SK-N-SH treated with all-trans-retinoic acid at 6 μM for 48 hours (cell line): ENCODE data around the gene MPHOSPH8.
"Not testable (repeated sequence)": the region's sequence is repeated elsewhere in the genome, so short reads cannot be mapped to it uniquely, and the experiment has no call there.

Experiments used
- ATAC-seq: fragments of 200-7000 bp; cut with Tn5 transposase; 3 replicates; pipeline ENCODE4 v1.9.1; 2020; ENCODE audit warnings: mild to moderate bottlenecking, moderate library complexity
- CSDC2 ChIP-seq: fragments of 250-450 bp; sonication (Bioruptor Pico); IDR thresholded peaks from 2 replicates; pipeline ENCODE4 v1.5.0; 2020; ENCODE audit warnings: mild to moderate bottlenecking, moderate library complexity
- ESRRG ChIP-seq: fragments of 250-450 bp; sonication (Bioruptor Pico); IDR thresholded peaks from 2 replicates; pipeline ENCODE4 v1.6.1; 2021; ENCODE audit warnings: mild to moderate bottlenecking
- GLIS3 ChIP-seq: fragments of 250-450 bp; sonication (Bioruptor Pico); IDR thresholded peaks from 2 replicates; pipeline ENCODE4 v1.5.0; 2020; ENCODE audit warnings: mild to moderate bottlenecking, moderate library complexity
- ISL1 ChIP-seq: fragments of 250-450 bp; sonication (Bioruptor Pico); IDR thresholded peaks from 2 replicates; pipeline ENCODE4 v2.1.2; 2022; ENCODE audit warnings: mild to moderate bottlenecking, moderate library complexity
- OSR1 ChIP-seq: fragments of 250-450 bp; sonication (Bioruptor Pico); IDR thresholded peaks from 2 replicates; pipeline ENCODE4 v1.8.0; 2022; ENCODE audit warnings: moderate library complexity, mild to moderate bottlenecking, inconsistent platforms
- PPARA ChIP-seq: fragments of 250-450 bp; sonication (Bioruptor Pico); IDR thresholded peaks from 2 replicates; pipeline ENCODE4 v1.5.0; 2020; ENCODE audit warnings: mild to moderate bottlenecking, borderline replicate concordance
- RARB ChIP-seq: fragments of 250-450 bp; sonication (Bioruptor Pico); IDR thresholded peaks from 2 replicates; pipeline ENCODE4 v1.8.0; 2021; ENCODE audit warnings: mild to moderate bottlenecking, moderate library complexity
- SNAI2 ChIP-seq: fragments of 250-450 bp; sonication (Bioruptor Pico); IDR thresholded peaks from 2 replicates; pipeline ENCODE4 v1.5.0; 2020; ENCODE audit warnings: mild to moderate bottlenecking, moderate library complexity
- TOX ChIP-seq: fragments of 250-450 bp; sonication (Bioruptor Pico); IDR thresholded peaks from 2 replicates; pipeline ENCODE4 v1.8.0; 2021; ENCODE audit warnings: mild to moderate bottlenecking, moderate library complexity, borderline replicate concordance
- ZFP3 ChIP-seq: fragments of 250-450 bp; sonication (Bioruptor Pico); IDR thresholded peaks from 2 replicates; pipeline ENCODE4 v1.5.0; 2020; ENCODE audit warnings: mild to moderate bottlenecking, moderate library complexity
- ZFP30 ChIP-seq: fragments of 450-650 bp; formaldehyde crosslinking; IDR thresholded peaks from 2 replicates; pipeline ENCODE4 v1.5.0; 2022; ENCODE audit warnings: mild to moderate bottlenecking, moderate library complexity
- ZNF565 ChIP-seq: fragments of 450-650 bp; formaldehyde crosslinking; conservative IDR thresholded peaks from 2 replicates; pipeline ENCODE4 v1.5.0; 2020; ENCODE audit warnings: low read depth, mild to moderate bottlenecking, moderate library complexity
- ZNF70 ChIP-seq: fragments of 450-650 bp; formaldehyde crosslinking; IDR thresholded peaks from 2 replicates; pipeline ENCODE4 v1.5.0; 2020; ENCODE audit warnings: mild to moderate bottlenecking, moderate library complexity
- ZNF8 ChIP-seq: fragments of 450-650 bp; formaldehyde crosslinking; IDR thresholded peaks from 2 replicates; pipeline ENCODE4 v1.5.0; 2020; ENCODE audit warnings: mild to moderate bottlenecking, moderate library complexity
- TF ChIP-seq, protein P1 (sequence below): fragments of 250-450 bp; sonication (Bioruptor Pico); IDR thresholded peaks from 2 replicates; pipeline ENCODE4 v1.8.0; 2021; ENCODE audit warnings: low read depth, mild to moderate bottlenecking, moderate library complexity, borderline replicate concordance
- TF ChIP-seq, protein P2 (sequence below): fragments of 250-450 bp; sonication (Bioruptor Pico); IDR thresholded peaks from 2 replicates; pipeline ENCODE4 v1.8.0; 2020; ENCODE audit warnings: mild to moderate bottlenecking, moderate library complexity, borderline replicate concordance

Gene MPHOSPH8

GRCh38 chr13:19685437-19685836, 52.0 kb downstream of the MPHOSPH8 start:
- TF ChIP-seq ESRRG, result no peak
- no peak for TF ChIP-seq ISL1 (CRISPR knock-in tag)
- no peak for TF ChIP-seq SNAI2 (CRISPR knock-in tag)
- TF ChIP-seq ZFP3 (CRISPR knock-in tag), result no peak
- TF ChIP-seq, protein P1, sequence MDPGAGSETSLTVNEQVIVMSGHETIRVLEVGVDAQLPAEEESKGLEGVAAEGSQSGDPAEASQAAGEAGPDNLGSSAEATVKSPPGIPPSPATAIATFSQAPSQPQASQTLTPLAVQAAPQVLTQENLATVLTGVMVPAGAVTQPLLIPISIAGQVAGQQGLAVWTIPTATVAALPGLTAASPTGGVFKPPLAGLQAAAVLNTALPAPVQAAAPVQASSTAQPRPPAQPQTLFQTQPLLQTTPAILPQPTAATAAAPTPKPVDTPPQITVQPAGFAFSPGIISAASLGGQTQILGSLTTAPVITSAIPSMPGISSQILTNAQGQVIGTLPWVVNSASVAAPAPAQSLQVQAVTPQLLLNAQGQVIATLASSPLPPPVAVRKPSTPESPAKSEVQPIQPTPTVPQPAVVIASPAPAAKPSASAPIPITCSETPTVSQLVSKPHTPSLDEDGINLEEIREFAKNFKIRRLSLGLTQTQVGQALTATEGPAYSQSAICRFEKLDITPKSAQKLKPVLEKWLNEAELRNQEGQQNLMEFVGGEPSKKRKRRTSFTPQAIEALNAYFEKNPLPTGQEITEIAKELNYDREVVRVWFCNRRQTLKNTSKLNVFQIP (CRISPR knock-in tag), result no peak
- no peak for TF ChIP-seq OSR1 (CRISPR knock-in tag)
- TF ChIP-seq ZNF565 (CRISPR knock-in tag), result no peak
- TF ChIP-seq, protein P2, sequence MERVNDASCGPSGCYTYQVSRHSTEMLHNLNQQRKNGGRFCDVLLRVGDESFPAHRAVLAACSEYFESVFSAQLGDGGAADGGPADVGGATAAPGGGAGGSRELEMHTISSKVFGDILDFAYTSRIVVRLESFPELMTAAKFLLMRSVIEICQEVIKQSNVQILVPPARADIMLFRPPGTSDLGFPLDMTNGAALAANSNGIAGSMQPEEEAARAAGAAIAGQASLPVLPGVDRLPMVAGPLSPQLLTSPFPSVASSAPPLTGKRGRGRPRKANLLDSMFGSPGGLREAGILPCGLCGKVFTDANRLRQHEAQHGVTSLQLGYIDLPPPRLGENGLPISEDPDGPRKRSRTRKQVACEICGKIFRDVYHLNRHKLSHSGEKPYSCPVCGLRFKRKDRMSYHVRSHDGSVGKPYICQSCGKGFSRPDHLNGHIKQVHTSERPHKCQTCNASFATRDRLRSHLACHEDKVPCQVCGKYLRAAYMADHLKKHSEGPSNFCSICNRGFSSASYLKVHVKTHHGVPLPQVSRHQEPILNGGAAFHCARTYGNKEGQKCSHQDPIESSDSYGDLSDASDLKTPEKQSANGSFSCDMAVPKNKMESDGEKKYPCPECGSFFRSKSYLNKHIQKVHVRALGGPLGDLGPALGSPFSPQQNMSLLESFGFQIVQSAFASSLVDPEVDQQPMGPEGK (CRISPR knock-in tag), result no peak
- no peak for TF ChIP-seq TOX
- peak; percentile 49; the same call in 2 of the 3 replicates for ATAC-seq

GRCh38 chr13:19691447-19691846, 58.0 kb downstream of the MPHOSPH8 start:
- not testable (repeated sequence) for ATAC-seq

DNA sequence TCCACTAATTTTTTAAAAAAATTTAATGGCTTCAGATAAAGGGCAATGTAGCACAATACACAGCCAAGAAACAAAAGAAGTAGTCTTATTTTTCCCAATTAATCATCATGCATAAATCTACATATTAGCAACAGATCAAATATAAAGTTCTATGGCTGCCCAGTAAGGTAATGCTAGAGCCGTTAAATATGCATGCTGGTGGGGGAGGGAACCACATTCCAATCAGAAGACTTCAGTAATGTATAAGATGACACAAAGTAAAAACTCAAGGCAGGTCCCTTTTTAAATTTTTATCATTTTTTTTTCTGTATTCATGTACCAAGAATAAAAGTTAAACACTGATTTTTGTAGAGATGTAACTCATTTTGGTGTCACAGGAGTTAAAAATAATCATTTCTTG, 62.0 kb downstream of the MPHOSPH8 start:
- TF ChIP-seq ZNF8 (no peak), CSDC2 (CRISPR knock-in tag) (no peak), ZNF70 (CRISPR knock-in tag) (no peak), OSR1 (CRISPR knock-in tag) (no peak), PPARA (CRISPR knock-in tag) (no peak)
- ATAC-seq, result no peak

DNA sequence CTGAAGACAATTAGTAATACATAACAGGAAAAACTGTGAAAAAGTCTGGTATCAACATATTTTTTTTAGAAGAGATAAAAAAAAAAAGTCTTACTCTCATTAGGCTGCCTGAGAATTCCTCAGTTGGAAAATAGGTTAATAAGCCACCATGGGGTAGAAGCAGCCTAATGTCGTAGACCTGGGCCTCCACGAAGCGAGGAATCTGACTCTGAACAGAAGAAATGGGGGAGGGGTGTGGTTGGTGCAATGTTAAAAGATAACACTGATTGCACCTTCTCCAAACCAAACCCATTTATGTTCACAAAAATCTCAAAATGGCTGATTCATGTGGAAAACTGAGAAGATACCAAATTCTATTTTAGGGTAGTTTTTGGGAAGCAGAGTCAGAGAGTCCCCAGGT, 62.4 kb downstream of the MPHOSPH8 start:
- no peak for ATAC-seq
- TF ChIP-seq ZFP30 (CRISPR knock-in tag) (no peak), ZFP3 (CRISPR knock-in tag) (no peak), RARB (no peak), PPARA (CRISPR knock-in tag) (no peak), GLIS3 (no peak), ISL1 (CRISPR knock-in tag) (no peak), ZNF70 (CRISPR knock-in tag) (no peak), OSR1 (CRISPR knock-in tag) (no peak)
- TF ChIP-seq, protein P2 (CRISPR knock-in tag), result no peak

DNA sequence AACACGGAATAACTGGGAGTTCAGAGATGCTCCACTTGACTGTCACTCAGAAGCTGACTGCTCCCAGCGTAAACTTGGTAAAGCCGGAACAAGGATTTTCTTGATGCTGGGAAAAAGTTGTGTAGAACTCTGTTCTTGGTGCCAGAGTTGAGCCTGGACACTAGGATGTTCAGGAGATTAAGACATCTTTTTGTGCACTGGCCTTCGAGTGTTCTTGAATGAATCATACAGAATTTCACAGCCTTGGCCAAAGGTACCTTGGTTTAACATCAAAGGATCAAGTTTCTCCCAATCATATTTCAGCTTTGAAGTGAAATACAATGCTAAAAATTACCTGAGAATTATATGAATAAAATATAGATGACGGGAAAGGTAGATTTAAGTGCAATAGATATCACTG, 67.5 kb downstream of the MPHOSPH8 start:
- ATAC-seq, result not testable (repeated sequence)

DNA sequence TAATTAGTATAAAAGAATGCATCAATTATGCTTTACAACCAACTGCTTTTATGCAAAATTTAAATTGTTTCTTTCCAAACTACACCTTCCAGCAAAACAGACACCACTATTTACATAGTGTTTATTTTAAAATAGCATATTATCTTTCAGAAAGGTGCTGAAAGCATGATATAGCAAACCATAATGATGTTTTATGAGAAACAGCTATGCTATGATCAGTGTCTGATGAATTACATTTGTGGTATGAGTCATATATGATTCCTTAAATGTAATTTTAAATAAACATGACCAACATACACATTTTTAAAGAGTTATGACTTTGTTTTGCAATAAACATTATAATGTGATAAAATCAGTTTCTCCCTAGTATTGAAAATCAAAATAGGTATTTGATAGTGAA, 68.2 kb downstream of the MPHOSPH8 start:
- not testable (repeated sequence) for ATAC-seq

DNA sequence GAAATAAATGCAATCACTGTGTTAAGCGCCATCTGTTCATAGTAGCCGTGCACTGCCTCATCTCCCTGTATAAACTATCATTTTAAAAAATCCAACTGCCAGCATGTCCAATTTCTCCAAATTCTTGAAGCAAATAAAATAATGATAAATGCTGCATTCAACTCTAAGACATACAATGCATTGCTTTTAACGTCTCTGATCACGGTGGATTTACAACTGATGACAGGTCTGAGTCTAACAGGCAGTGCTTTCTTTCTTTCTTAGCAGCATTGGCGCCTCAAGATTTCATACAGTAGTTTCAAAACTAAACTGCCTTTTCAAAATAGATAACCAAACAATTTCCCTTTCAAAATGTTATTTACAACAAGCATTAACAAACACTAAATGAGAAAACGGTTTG, 70.8 kb downstream of the MPHOSPH8 start:
- not testable (repeated sequence) for ATAC-seq

- peak; percentile 40; the same call in 2 of the 3 replicates for ATAC-seq
These were observed 75.6 kb downstream of the MPHOSPH8 start for GRCh38 chr13:19709039-19709438.

GRCh38 chr13:19709782-19710181, 76.3 kb downstream of the MPHOSPH8 start:
- not testable (repeated sequence) for ATAC-seq
